HG03439 (cell line): Measurements from ENCODE around the gene TRPM1.

Experiments
- ATAC-seq: cut with Tn5 transposase; IDR thresholded peaks from one replicate; pipeline ENCODE4 v1.9.1; 2021; ENCODE audit warnings: mild to moderate bottlenecking, moderate library complexity; ENCODE audit not compliant: unreplicated experiment

TRPM1 gene

DNA sequence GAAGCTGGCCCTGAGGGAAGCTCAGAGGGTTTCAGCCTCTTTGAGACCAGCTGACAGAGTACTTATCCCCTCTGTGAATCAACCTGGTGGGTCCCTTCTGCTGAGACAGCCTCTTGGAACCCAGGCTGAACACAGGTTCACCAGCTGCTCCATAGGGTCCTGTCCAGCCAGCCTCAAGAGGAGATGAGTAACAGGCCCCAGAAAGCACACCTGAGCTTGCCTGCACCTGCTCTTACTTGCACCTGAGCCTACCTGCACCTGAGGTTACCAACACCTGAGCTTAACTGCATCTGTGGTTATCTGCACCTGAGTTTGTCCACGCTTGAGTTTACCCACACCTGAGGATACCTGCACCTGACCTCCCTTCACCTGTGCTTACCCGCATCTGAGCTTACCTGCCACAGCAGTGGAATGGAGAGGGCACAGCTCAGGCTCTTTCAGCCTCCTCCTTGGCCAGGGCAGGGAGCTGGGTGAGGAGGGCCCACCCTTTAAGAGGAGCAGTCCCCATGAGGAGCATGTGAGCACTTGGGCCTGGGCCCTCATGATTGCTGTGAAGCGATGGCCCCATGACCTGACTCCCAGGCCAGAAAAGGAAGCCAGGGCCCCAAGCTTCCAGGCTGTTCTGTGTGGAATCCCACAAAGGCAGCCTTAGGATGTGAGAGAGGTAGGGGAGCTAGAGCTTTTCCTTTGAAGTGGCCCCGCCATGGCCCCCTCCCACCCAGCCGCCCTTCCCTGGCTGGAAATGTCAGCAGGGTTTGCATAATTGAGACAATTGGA, at the start of gene TRPM1:
Gene TRPM1 (minus strand): TSS at position 464 of the 777 bp plus-strand sequence. CDS start 20,370 bp downstream, outside the sequence.
- ATAC-seq: no peak

DNA sequence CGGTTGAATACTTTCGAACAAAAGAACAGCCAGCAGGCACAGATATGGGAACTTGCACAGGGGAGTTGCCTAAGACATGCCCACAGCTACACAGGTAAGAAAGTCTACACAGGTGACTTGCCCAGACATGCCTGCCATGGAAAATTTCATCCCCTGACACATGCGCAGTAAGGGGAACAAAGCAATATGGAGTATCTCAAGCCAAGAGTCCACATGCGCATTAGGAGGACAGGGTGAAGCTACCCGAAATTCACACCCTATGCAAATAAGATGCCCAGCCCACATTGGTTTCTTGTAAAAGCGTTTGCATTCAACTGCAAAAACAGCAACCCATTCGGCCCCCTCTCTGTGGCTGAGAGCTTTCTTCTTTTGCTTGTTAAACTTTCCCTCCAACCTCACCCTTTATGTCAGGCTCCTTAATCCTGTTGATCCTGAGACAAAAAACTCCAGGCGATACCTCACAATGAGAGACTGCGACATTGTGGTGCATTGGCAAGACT, 49.3 kb upstream of the TRPM1 start:
- ATAC-seq: no peak

GRCh38 chr15:31149987-31150386, 48.5 kb upstream of the TRPM1 start:
- ATAC-seq: no peak

- ATAC-seq: no peak
Observed at GRCh38 chr15:31149088-31149505, 47.6 kb upstream of the TRPM1 start.

DNA sequence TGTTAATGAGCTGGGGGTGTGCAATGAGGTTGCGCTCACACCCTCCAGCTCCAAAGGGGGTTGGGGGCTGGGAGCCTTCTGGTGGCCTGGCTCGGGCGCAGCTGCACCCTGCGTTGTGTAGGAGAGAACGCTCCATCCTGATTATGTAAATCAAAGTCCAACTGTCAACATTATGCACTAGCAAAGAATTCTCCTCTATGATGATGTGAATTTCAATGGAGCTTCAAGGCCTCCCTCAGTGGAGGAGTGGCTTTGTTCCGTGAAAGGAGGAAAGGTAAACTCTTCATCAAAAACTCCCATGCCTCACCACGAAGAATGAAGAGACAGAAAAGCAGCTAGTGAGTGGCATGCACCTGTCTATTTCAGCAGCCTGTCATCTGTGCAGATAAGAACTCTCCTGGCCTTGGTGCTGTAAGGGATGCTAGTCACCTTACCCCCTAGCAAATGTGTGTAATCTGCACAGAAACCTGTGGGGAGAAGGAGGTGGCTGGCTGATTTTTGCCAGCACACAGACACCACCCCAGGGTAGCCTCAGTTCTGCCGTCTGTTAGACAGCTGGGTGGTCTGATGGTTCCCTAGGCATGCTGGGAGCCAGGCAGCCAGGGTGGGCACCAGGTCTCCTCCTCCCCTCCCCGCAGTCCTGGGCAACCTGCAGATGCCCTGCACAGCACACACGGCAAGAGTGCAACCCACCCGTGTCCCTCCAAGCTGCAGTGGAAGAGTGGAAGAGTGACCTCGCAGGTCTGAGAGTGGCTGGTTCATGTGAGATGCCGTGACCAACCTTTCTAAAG, 47.0 kb upstream of the TRPM1 start:
- ATAC-seq: no peak

- ATAC-seq: no peak
Observed at GRCh38 chr15:31147944-31148296, 46.4 kb upstream of the TRPM1 start.

DNA sequence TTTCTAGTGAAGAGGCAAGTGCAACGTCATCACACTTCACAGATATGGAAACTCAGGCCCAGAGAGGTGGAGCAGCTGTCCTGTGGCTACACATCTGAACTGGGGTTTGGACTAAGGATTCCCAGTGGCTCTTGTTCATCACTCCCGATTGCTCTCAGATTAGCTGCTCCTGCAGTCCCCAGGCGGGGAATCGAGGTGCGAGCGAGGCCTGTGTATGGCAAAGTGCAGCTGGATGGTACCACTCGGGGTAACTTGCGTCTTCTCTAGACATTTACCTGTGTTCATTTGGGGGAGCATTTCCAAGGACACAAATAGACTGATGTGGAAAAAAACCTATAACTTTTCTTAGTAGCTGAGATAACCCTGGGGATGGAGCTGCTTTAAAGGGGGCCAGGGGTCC, 45.9 kb upstream of the TRPM1 start:
- no peak for ATAC-seq

DNA sequence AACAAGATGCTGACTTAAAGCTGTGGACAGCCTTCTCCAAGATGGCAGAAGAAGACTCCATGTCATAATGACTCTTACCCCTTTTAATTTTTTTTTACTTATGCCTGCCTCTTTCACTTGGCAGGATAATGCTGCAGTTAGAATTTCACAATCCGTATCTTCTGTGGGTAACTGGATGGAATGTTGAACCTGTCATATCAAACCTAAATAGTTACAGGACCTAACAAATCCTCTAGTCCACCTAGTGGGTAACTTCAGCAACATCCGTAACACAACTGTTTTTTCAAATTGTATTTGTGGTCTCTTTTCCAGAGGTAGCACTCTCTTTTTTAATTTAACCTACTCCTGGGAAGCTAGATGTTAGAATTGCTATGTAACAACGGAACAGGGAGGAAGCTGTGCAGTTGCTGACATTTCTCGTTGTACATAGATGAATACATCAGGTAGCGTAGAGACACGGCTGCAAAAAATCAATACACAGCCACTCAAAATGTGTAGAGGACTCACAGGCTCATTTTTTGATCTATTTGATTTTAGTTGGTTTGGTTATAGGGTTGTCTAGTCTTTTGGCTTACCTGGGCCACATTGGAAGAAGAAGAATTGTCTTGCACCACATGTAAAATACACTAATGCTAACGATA, 43.9 kb upstream of the TRPM1 start:
- no peak for ATAC-seq

- no peak for ATAC-seq
Observed at GRCh38 chr15:31141792-31142191, 40.3 kb upstream of the TRPM1 start.

DNA sequence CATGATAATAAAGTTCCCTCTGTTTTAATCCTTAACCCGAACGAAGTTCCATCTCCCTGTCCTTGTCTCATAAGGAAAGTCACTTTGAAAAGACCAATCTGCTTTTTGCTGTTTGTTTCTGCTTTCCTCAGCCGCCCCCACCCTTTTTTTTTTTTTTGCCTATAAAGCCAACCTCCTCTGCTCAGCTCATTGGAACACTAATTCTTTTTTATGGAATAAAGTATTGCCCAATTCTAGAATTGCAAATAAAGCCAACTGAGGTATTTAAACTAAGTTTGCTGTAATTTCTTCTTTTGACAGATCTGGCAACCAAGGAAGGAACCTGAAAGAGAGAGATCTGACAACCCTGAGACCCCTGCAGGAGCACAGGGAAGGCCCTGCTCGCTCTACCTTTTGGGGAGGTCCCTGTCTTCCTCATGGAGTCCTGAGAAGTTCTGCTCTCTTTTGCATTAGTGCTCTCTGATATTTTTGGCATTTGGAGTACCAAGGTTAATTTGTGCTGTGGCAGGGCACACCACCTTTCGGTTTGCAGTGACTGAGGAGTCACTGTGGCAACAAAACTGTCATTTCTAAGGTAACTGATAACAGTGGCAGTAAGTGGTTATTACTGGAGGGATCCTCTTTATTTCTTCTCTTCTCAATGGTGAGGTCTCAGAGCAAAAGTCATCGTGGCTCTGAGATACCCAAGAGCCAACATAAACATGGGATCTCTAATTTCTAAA, 35.2 kb upstream of the TRPM1 start:
- ATAC-seq: no peak

- ATAC-seq: no peak
Observed at GRCh38 chr15:31136016-31136415, 34.5 kb upstream of the TRPM1 start.

GRCh38 chr15:31135523-31135922, 34.0 kb upstream of the TRPM1 start:
- ATAC-seq: no peak

DNA sequence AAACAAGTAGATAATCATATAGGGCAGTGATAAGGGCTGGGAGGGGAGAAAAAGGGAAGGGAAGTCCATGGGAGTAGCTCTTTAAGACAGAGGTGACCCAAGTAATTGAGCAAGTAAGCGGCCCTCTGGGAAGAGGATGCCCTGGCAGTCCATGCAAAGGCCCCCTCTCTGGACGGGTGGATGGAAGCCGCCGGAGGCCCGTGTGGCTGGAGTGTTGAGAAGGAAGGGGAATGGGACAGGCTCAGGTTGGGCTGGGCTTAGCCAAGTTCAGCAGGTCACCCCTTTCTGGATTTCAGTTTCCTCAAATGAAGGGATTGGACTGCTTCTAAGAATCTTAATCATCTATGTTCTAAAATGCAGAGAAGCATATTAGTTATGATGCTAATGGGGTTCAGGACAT, 32.4 kb upstream of the TRPM1 start:
- no peak for ATAC-seq

DNA sequence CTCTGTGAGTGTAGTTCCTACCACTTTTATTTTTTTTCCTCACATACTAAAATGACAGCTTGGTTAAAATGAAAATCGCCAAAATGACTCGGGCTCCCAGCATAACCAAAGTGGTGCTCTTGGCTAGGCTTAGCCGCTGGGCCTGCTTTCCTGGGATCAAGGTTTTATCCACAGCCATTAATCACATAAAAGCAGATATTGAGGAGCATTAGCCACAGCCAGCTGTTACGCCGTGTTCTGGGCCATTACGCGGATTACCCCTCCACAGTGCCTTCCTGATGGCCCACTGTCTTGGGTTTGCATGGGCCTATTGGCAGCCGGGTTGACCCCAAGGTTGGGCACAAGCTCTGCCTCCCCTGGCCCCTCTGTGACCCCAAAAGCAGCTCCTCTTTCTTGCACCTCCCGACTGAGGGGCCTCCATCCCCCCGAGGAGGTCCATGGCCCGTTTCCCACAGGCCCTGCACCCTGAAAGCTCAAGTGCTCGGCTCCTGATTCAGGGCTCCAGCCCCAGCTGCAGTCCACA, 30.4 kb upstream of the TRPM1 start:
- ATAC-seq: no peak

- ATAC-seq: no peak
Observed at GRCh38 chr15:31130576-31131237, 29.2 kb upstream of the TRPM1 start.

DNA sequence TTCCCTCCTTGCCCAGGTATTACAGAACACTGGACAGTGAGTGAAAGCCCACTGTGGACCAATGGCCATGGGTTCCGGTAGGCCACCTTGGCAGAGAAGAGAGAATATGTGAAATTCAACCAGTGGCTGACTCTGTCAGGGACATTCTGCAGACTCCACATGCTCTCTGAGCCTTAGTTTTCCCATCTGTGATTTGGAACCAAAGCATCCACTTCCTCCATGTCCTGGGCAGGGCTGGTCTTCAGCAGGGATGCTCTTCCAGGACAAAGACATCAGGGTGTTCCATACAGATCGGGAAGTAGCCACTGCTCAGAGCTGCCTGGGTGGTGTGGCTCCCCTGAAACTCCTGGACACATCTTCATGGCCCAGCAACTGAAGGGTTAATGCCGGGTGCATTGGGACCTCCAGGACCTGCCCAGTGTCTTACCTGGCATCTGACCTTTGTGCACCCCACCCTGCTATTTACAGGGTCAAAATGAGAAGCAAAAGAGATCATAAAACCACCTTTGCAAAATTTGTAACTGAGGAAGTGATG, 28.3 kb upstream of the TRPM1 start:
- ATAC-seq: no peak

DNA sequence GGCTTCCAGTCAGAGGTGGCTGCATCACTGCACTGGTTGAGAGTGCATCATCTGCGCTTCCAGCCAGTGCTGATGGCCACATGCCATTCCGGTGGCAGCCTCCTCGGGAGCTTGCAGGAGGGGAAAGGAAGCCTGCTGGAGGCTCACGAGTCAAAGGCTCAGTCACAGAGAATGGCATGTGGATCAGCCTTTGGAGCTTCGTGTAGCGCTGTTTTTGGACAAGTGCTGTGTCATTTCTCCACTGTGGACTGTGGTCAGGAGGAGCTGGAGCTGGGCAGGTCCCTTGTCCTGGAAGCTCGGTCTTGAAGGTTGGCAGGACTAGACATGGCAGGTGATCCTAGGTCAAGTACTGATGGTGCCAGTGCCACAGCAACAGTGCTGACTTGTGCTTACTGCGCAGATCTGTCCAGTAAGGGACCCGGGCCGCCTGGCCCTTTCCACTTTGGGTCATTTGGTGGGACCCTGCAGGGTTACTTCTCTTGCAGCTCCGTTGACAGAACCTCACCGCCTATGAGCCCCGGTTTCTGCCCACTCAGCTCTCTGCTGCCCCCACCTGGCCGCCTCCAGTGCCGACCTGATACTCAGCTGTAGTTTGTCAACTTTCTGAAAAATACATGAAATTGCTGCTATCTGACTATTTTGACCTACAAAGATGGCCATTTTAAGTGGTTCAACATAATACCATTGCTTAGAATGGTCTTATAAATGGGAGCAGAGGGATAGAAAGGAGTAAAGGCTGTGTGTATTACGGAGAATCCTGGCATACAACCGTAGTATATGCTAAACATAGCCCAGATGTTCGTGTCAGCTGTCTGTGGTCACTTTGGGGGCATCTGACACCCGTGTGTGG, 27.6 kb upstream of the TRPM1 start:
- peak; percentile 66 for ATAC-seq

DNA sequence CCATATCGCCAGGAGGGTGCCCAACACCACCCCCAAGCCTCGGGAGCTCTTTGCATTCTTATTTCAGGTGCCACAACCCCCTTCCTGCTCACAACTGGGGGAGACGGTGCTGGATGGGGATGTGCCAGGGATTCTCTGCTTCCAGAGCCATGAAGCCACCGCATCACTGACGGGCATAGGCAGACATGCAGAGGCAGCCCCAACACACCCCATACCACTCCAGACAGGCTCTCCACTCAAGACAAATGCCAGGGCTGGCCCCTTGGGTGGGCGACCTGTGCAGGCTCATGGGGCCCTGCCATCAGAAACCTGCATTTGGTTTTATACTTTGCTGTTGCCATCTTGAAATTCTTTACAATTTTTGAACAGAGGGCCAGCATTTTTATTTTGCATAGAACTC, 27.0 kb upstream of the TRPM1 start:
- ATAC-seq: no peak
